Mesothelial cell of epicardium (in vitro differentiated cells): ENCODE data around the gene ZMYND8. TPM values are rescaled to one million over a fixed set of nuclear protein-coding genes. Genes with fewer than 3 reads are reported as not detected.

Experiments
- DNase-seq, 2 experiments: peaks; one replicate each; pipeline ENCODE4 v3.0.0; 2021; ENCODE audit warnings: low spot score in 2 of 2; ENCODE audit not compliant: unreplicated experiment in 2 of 2
- H3K27ac Mint-ChIP-seq: 2 replicates; pipeline ENCODE4 v1.8.0; 2021; ENCODE audit warnings: mixed read lengths
- H3K27me3 Mint-ChIP-seq: 2 replicates; pipeline ENCODE4 v1.8.0; 2021; ENCODE audit warnings: low read depth, mixed read lengths
- H3K36me3 Mint-ChIP-seq: 2 replicates; pipeline ENCODE4 v1.8.0; 2021; ENCODE audit warnings: mixed read lengths
- H3K4me1 Mint-ChIP-seq: 2 replicates; pipeline ENCODE4 v1.8.0; 2021; ENCODE audit warnings: mixed read lengths
- H3K4me3 Mint-ChIP-seq: 2 replicates; pipeline ENCODE4 v1.8.0; 2021; ENCODE audit warnings: mild to moderate bottlenecking, moderate library complexity, mixed read lengths
- H3K9me3 Mint-ChIP-seq: 2 replicates; pipeline ENCODE4 v1.8.0; 2021; ENCODE audit warnings: mixed read lengths
- CTCF ChIP-seq: fragments of 200-600 bp; sonication (generic); IDR thresholded peaks from one replicate; pipeline ENCODE4 v1.5.0; 2021; ENCODE audit warnings: antibody characterized with exemption; ENCODE audit not compliant: unreplicated experiment
- total RNA-seq: library from RNA; stranded (reverse); gene quantifications from 3 replicates; pipeline ENCODE4 v1.2.1, GENCODE V29; 2021

ZMYND8 gene
- total RNA-seq, 1 donor from 2014 or later = 120 TPM

- Mint-ChIP-seq H3K36me3 (peaks cover 5% of the 10 kb centered on the region), H3K27ac (no peak overlapping the region), H3K4me3 (no peak overlapping the region), H3K9me3 (no peaks in the 10 kb centered on the region), H3K4me1 (peaks cover 26% of the 10 kb centered on the region), H3K27me3 (no peaks in the 10 kb centered on the region)
- TF ChIP-seq CTCF = no peak
- no peak for DNase-seq
Observed at GRCh38 chr20:47351643-47352331, 4.7 kb downstream of the ZMYND8 start.

- no peak for TF ChIP-seq CTCF
- Mint-ChIP-seq H3K36me3 (peaks cover 11% of the 10 kb centered on the region), H3K27me3 (no peaks in the 10 kb centered on the region), H3K4me1 (peaks cover 24% of the 10 kb centered on the region), H3K9me3 (no peaks in the 10 kb centered on the region), H3K4me3 (no peak overlapping the region), H3K27ac (no peak overlapping the region)
- DNase-seq = no peak
Observed at GRCh38 chr20:47350691-47351545, 5.6 kb downstream of the ZMYND8 start.

DNA sequence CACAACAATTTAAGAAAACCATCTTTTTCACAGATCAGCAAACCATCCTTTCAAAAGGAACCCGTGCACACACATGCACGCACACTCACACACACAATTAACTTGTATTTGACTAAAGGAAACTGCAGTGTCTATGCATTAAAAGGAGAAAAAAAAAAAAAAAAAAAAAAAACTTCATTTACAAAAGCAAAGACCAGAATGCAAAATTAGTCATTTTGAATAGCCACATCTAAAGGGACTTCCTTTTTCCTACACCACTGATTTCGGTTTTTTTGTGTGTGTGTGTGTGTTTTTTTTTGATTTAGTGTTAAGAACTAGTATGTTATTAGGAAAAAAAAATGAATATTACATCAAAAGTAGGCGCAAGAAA lies 6.3 kb downstream of the ZMYND8 start:
- Mint-ChIP-seq H3K36me3 (peaks cover 14% of the 10 kb centered on the region), H3K9me3 (no peaks in the 10 kb centered on the region), H3K27me3 (no peaks in the 10 kb centered on the region), H3K4me3 (no peak overlapping the region), H3K27ac (no peak overlapping the region), H3K4me1 (peaks cover 17% of the 10 kb centered on the region)
- no peak for TF ChIP-seq CTCF
- DNase-seq = no peak

DNA sequence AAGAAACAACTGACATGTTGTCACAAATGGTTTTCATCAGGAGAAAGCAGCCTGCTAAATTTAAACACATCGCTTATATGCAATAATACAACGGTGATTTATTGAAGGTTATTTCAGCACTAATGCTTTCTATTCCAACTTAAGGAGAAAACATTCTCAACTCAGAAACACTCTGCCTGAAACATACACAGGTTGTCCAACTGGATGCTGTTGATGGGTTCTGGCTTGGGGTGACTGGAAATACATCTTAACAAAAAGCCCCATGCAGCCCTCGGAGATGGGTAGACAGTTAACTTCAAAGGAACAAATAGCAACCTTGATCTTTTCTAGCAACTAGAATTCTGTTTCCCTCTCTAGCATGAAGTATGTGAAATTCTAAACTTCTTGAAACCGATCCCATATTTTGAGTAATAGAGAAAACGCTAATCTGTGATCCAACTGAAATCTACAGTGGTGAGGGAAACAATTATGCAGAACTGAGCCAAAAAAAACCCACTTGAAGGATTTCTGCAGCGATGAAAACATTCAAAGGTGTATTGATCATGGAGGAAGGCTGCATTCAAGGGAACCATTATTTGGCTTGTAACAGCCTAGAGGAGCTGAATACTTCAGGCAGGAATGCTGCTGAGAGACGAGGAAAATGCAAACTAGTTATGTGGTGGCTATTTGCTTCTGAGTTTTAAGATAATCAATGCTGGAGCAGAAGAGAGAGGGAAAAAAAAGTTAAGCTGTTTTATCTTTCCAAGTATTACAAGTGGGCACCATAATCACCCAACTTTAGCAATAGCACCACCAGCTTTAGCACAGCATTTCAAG lies 6.9 kb downstream of the ZMYND8 start:
- Mint-ChIP-seq H3K27me3 (no peaks in the 10 kb centered on the region), H3K4me1 (peaks cover 13% of the 10 kb centered on the region), H3K9me3 (no peaks in the 10 kb centered on the region), H3K27ac (no peak overlapping the region), H3K4me3 (no peak overlapping the region), H3K36me3 (peaks cover 16% of the 10 kb centered on the region)
- no peak for DNase-seq
- no peak for TF ChIP-seq CTCF

- no peak overlapping the region for H3K4me3 Mint-ChIP-seq
Observed at GRCh38 chr20:47348539-47349142, 7.9 kb downstream of the ZMYND8 start.

More at GRCh38 chr20:47348539-47349142, 7.9 kb downstream of the ZMYND8 start:
- H3K36me3 Mint-ChIP-seq = peaks cover 22% of the 10 kb centered on the region
- TF ChIP-seq CTCF = no peak
- H3K4me1 Mint-ChIP-seq = peaks cover 12% of the 10 kb centered on the region
- no peak for DNase-seq
- H3K9me3 Mint-ChIP-seq = no peaks in the 10 kb centered on the region
- no peaks in the 10 kb centered on the region for H3K27me3 Mint-ChIP-seq
- no peak overlapping the region for H3K27ac Mint-ChIP-seq
